Stimulated activated CD8-positive, alpha-beta memory T cell treated with anti-CD3 and anti-CD28 coated beads, Interleukin-12 subunit alpha, Interleukin-12 subunit beta, amount 100 ng/mL, for 24 hours (primary cell): Measurements from ENCODE around the gene C10orf88.
"Not testable (repeated sequence)": the region's sequence is repeated elsewhere in the genome, so short reads cannot be mapped to it uniquely, and the experiment has no call there.

ENCODE experiments used
- DNase-seq: peaks from one replicate; pipeline ENCODE4 v3.0.0-alpha.2; 2020; ENCODE audit errors: extremely low read depth

Gene C10orf88

GRCh38 chr10:122962405-122962804 is 8.4 kb upstream of the C10orf88 start:
- DNase-seq, result no peak

- no peak for DNase-seq
Measured at GRCh38 chr10:122957474-122957873, 3.4 kb upstream of the C10orf88 start.

GRCh38 chr10:122955892-122956291 is 1.9 kb upstream of the C10orf88 start:
- no peak for DNase-seq

- no peak for DNase-seq
Measured at GRCh38 chr10:122954731-122955050, 664 bp upstream of the C10orf88 start.

- DNase-seq, result no peak
Measured at GRCh38 chr10:122949296-122949695, 4.7 kb downstream of the C10orf88 start.

- DNase-seq, result no peak
Measured at GRCh38 chr10:122939856-122940543, 14.0 kb downstream of the C10orf88 start.

GRCh38 chr10:122939133-122939855 is 14.7 kb downstream of the C10orf88 start:
- no peak for DNase-seq

GRCh38 chr10:122931088-122931906 is 22.7 kb downstream of the C10orf88 start:
- no peak for DNase-seq

- no peak for DNase-seq
Measured at GRCh38 chr10:122930140-122930539, 23.9 kb downstream of the C10orf88 start.

GRCh38 chr10:122915700-122916099 is 38.3 kb downstream of the C10orf88 start:
- no peak for DNase-seq

- DNase-seq, result no peak
Measured at GRCh38 chr10:122911889-122912484, 42.0 kb downstream of the C10orf88 start.

- DNase-seq, result no peak
Measured at GRCh38 chr10:122910310-122910709, 43.7 kb downstream of the C10orf88 start, which contains the start of gene FAM24A. FAM24A (plus strand) TSS chr10:122910610; CDS start chr10:122911635, 1,025 bp downstream.

GRCh38 chr10:122903861-122904260 is 50.2 kb downstream of the C10orf88 start:
- not testable (repeated sequence) for DNase-seq

GRCh38 chr10:122894261-122894944 is 59.6 kb downstream of the C10orf88 start:
- DNase-seq, result no peak

GRCh38 chr10:122884166-122884565 is 69.9 kb downstream of the C10orf88 start:
- no peak for DNase-seq

GRCh38 chr10:122882766-122883165 is 71.3 kb downstream of the C10orf88 start:
- no peak for DNase-seq
